Astrocyte of the spinal cord (primary cell): ENCODE results near the gene PATE4.
"Not testable (repeated sequence)": the region's sequence is repeated elsewhere in the genome, so short reads cannot be mapped to it uniquely, and the experiment has no call there.

Source experiments
- DNase-seq: peaks from one replicate; pipeline ENCODE4 v3.0.0; 2011; ENCODE audit warnings: low read depth, low spot score
- H3K4me3 ChIP-seq: 2 replicates; pipeline ENCODE4 v1.5.1; 2011; ENCODE audit warnings: low read depth, mild to moderate bottlenecking, low read length, moderate library complexity
- in situ Hi-C: cut with HindIII; loops from 2 replicates; pipeline ENCODE4 v1.10.0; 2017; ENCODE audit warnings: low sequenced_read_pairs
- TF ChIP-seq, protein P1 (sequence below): IDR thresholded peaks from 2 replicates; pipeline ENCODE4 v1.5.1; 2012; ENCODE audit warnings: low read depth, mild to moderate bottlenecking, low read length, inconsistent platforms

The PATE4 gene

DNA sequence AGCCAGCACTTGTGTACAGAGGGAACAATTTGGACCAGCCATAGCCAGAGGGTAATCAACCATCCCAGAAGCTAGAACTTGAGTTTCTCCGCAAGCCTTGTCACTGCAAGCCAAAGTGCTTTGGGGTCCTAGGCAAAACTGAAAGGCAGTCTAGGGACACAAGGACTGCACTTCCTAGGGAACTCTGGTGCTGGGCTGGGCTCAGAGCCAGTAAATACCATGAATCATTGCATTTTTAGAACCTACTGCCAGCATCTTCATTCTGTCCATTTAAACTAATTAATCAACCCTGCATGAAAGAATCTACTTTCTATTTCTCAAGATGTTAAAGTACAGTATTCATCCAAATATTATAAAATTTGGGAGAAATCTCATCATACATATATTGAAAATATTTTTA is 25.2 kb upstream of the PATE4 start:
- in situ Hi-C loops: no loop called here
- H3K4me3 ChIP-seq: no peak overlapping the region
- TF ChIP-seq, protein P1, sequence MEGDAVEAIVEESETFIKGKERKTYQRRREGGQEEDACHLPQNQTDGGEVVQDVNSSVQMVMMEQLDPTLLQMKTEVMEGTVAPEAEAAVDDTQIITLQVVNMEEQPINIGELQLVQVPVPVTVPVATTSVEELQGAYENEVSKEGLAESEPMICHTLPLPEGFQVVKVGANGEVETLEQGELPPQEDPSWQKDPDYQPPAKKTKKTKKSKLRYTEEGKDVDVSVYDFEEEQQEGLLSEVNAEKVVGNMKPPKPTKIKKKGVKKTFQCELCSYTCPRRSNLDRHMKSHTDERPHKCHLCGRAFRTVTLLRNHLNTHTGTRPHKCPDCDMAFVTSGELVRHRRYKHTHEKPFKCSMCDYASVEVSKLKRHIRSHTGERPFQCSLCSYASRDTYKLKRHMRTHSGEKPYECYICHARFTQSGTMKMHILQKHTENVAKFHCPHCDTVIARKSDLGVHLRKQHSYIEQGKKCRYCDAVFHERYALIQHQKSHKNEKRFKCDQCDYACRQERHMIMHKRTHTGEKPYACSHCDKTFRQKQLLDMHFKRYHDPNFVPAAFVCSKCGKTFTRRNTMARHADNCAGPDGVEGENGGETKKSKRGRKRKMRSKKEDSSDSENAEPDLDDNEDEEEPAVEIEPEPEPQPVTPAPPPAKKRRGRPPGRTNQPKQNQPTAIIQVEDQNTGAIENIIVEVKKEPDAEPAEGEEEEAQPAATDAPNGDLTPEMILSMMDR: no peak
- DNase-seq: no peak

GRCh38 chr11:125835748-125836147 is 2.6 kb downstream of the PATE4 start:
- no peak for DNase-seq
- in situ Hi-C loops: no loop called here
- TF ChIP-seq, protein P1: no peak
- H3K4me3 ChIP-seq: no peak overlapping the region

DNA sequence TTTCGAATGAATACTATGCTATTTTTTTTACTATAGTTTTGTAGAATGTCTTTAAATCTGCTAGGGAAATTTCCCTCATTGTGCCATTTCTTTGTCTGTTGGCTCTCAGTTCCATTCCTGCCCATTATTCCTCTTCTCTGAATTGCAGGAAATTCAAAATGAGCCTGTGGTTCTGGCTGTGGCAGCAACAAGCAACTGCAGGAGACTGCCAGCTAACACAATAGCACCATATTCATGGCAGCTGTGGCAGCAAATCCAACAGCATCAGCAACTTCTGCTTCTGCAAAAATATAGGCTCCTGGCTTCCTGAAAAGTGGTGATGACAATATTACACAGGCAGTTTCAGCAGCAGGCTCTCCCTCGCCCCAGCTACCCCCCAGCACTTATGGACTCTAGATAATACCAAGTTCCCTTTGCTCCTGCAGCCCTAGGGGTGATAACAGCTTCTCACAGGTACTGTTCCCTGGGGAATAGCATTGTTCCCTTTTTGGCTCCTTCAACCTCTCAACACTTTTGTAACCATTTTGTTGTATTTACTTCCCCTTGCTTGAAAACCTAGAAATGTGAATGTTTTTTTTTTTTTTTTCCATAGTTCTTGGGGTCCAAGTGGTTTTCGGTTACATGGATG is 9.3 kb downstream of the PATE4 start:
- TF ChIP-seq, protein P1: no peak
- no peak overlapping the region for H3K4me3 ChIP-seq
- in situ Hi-C loops: no loop called here
- DNase-seq: no peak

DNA sequence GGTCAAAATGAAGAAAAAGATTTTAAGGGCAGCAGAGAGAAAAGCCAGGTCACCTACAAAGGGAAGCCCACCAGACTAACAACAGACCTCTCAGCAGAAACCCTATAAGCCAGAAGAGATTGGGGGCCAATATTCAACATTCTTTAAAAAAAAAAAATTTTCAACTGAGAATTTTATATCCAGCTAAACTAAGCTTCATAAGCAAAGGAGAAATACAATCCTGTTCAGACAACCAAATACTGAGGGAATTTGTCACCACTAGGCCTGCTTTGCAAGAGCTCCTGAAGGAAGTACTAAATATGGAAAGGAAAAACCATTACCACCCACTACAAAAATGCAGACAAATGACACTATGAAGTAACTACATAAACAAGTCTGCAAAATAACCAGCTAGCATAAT is 13.1 kb downstream of the PATE4 start:
- TF ChIP-seq, protein P1: no peak
- no peak overlapping the region for H3K4me3 ChIP-seq
- in situ Hi-C loops: no loop called here
- DNase-seq: no peak

DNA sequence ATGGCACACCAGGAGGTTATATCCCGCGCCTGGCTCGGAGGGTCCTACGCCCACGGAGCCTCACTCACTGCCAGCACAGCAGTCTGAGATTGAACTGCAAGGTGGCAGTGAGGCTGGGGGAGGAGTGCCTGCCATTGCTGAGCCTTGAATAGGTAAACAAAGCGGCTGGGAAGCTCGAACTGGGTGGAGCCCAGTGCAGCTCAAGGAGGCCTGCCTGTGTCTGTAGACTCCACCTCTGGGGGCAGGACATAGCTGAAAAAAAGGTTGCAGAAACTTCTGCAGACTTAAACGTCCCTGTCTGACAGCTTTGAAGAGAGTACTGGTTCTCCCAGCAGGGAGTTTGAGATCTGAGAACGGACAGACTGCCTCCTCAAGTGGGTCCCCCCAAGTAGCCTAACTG is 24.6 kb downstream of the PATE4 start:
- in situ Hi-C loops, DNase-seq, H3K4me3 ChIP-seq: not testable (repeated sequence)

GRCh38 chr11:125862786-125863185 is 29.7 kb downstream of the PATE4 start:
- in situ Hi-C loops, DNase-seq, H3K4me3 ChIP-seq: not testable (repeated sequence)

- DNase-seq, H3K4me3 ChIP-seq, in situ Hi-C loops: not testable (repeated sequence)
Measured at GRCh38 chr11:125865354-125865753, 32.2 kb downstream of the PATE4 start.

GRCh38 chr11:125869521-125869920 is 36.4 kb downstream of the PATE4 start:
- no peak for DNase-seq
- in situ Hi-C loops: no loop called here
- TF ChIP-seq, protein P1: no peak
- H3K4me3 ChIP-seq: no peak overlapping the region
